HCT116 (cell line): ENCODE results near the gene NEUROG3.

Source experiments
- CEBPB ChIP-seq: IDR thresholded peaks from 2 replicates; pipeline ENCODE4 v1.6.1; 2012; ENCODE audit warnings: low read depth
- CTCF ChIP-seq, 3 experiments: fragments of 200-600 bp in 1 of 3; sonication (generic) in 1 of 3; IDR thresholded peaks in 2 of 3; conservative IDR thresholded peaks in 1 of 3; 2 replicates each; pipeline ENCODE4 v1.5.1; 2012 to 2017; ENCODE audit warnings: low read depth in 2 of 3, low read length in 2 of 3, antibody characterized with exemption in 1 of 3, borderline replicate concordance in 1 of 3, control low read depth in 1 of 3, mild to moderate bottlenecking in 1 of 3, mixed read lengths in 1 of 3, mixed run types in 1 of 3, moderate library complexity in 1 of 3; ENCODE audit not compliant: insufficient read depth in 1 of 3
- EZH2 ChIP-seq: fragments of 200-600 bp; sonication (generic); IDR thresholded peaks from 2 replicates; pipeline ENCODE4 v1.6.1; 2017; ENCODE audit warnings: antibody characterized with exemption, mixed run types
- EZH2phosphoT487 ChIP-seq: fragments of 200-600 bp; IDR thresholded peaks from 2 replicates; pipeline ENCODE4 v1.6.1; 2018; ENCODE audit warnings: antibody characterized with exemption, borderline replicate concordance
- FOSL1 ChIP-seq: IDR thresholded peaks from 2 replicates; pipeline ENCODE4 v1.6.1; 2012; ENCODE audit warnings: low read depth
- MAX ChIP-seq: IDR thresholded peaks from 2 replicates; pipeline ENCODE4 v1.6.1; 2012
- POLR2A ChIP-seq: IDR thresholded peaks from 2 replicates; pipeline ENCODE4 v1.7.0; 2011; ENCODE audit warnings: borderline replicate concordance; ENCODE audit not compliant: insufficient read depth, insufficient read length; ENCODE audit errors: extremely low read depth
- POLR2AphosphoS5 ChIP-seq: IDR thresholded peaks from 2 replicates; pipeline ENCODE4 v1.6.1; 2011; ENCODE audit warnings: mild to moderate bottlenecking, low read depth, low read length, moderate library complexity
- SP1 ChIP-seq: IDR thresholded peaks from 2 replicates; pipeline ENCODE4 v1.6.1; 2012; ENCODE audit warnings: low read depth
- YY1 ChIP-seq: IDR thresholded peaks from 2 replicates; pipeline ENCODE4 v1.6.1; 2011; ENCODE audit warnings: low read length, low read depth, moderate library complexity, mild to moderate bottlenecking; ENCODE audit not compliant: insufficient replicate concordance; ENCODE audit errors: extremely low read depth
- ZBTB33 ChIP-seq: IDR thresholded peaks from 2 replicates; pipeline ENCODE4 v1.6.1; 2011; ENCODE audit warnings: mild to moderate bottlenecking, low read length, moderate library complexity; ENCODE audit not compliant: insufficient replicate concordance; ENCODE audit errors: extremely low read depth

GRCh38 chr10:69620625-69621024 lies 47.4 kb upstream of the NEUROG3 start:
- TF ChIP-seq POLR2A (no peak), CTCF (IDR thresholded peaks at IDR 0.05 in 2 of 3, conservative IDR thresholded peaks at IDR 0.05 in 1 of 3; ENCODE audit: borderline replicate concordance in 1 of 3, insufficient read depth in 1 of 3, low read depth in 2 of 3, low read length in 2 of 3) (no peak), POLR2AphosphoS5 (no peak), FOSL1 (no peak), CEBPB (no peak), SP1 (no peak), EZH2 (no peak), MAX (no peak), YY1 (no peak), EZH2phosphoT487 (no peak), ZBTB33 (no peak)
